ENCODE data around the gene ITGB1BP1. TPM values are rescaled to one million over a fixed set of nuclear protein-coding genes. Genes with fewer than 3 reads are reported as not detected.

The ITGB1BP1 gene
- total RNA-seq, 1 experiment from 2014 or later, result 93.1 TPM

DNA sequence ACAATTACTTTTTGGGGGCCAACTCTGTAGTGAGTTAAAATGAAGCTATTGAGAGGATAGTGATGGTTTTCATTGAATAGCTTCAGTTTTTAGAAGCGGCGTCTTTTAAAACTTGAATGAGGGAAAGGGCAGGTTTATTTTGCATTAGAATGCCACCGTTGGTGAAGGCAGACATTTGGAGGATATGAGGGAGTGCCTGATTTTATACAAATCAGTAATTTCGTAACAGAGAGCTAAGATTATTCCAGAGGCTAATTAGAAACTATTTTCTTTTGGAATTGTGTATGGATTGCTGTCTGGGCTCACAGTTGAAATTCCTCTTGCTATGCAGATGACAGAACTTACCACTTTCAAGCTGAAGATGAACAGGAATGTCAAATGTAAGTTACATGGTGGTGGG, 67.6 kb downstream of the ITGB1BP1 start:
- DNase-seq, result no peak
- Mint-ChIP-seq H3K4me1 (ENCODE audit: low read depth, unreplicated experiment) (no peaks in the 10 kb centered on the region), H3K9me3 (ENCODE audit: low read depth, unreplicated experiment) (no peaks in the 10 kb centered on the region), H3K27me3 (ENCODE audit: unreplicated experiment) (no peaks in the 10 kb centered on the region), H3K27ac (ENCODE audit: unreplicated experiment) (no peak overlapping the region), H3K4me3 (ENCODE audit: low read depth, unreplicated experiment) (no peak overlapping the region), H3K36me3 (ENCODE audit: insufficient read depth, unreplicated experiment) (peaks cover 49% of the 10 kb centered on the region)
- CTCF ChIA-PET, result no interaction called here
- TF ChIP-seq, protein P1, sequence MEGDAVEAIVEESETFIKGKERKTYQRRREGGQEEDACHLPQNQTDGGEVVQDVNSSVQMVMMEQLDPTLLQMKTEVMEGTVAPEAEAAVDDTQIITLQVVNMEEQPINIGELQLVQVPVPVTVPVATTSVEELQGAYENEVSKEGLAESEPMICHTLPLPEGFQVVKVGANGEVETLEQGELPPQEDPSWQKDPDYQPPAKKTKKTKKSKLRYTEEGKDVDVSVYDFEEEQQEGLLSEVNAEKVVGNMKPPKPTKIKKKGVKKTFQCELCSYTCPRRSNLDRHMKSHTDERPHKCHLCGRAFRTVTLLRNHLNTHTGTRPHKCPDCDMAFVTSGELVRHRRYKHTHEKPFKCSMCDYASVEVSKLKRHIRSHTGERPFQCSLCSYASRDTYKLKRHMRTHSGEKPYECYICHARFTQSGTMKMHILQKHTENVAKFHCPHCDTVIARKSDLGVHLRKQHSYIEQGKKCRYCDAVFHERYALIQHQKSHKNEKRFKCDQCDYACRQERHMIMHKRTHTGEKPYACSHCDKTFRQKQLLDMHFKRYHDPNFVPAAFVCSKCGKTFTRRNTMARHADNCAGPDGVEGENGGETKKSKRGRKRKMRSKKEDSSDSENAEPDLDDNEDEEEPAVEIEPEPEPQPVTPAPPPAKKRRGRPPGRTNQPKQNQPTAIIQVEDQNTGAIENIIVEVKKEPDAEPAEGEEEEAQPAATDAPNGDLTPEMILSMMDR (IDR thresholded peaks at IDR 0.05; ENCODE audit: unreplicated experiment), result no peak
- intact Hi-C loops (cut with micrococcal nuclease; ENCODE audit: unreplicated experiment), result no loop called here
- no TSS peak for BruUV-seq (replicated peaks)

DNA sequence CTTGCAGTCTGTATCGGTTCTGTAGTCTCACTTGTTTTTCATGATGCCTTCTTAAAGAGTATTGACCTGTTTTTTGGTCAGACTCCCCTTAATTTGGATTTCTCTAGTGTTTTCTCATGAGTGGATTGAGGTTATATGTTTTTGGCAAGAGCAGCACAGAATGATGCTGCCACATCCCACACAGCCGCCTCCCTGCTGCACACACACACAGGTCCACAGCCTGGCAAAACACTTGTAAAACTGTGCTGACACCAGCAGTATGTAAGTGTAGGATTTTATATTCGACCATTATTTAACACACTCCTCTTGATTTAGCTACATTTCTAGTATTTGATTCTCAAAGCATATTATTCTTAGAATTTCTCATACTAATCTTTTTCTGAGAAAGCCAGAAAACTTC, 68.1 kb downstream of the ITGB1BP1 start:
- no peaks in the 10 kb centered on the region for H3K4me1 Mint-ChIP-seq (ENCODE audit: low read depth, unreplicated experiment)
- no peak for DNase-seq
- no peaks in the 10 kb centered on the region for H3K27me3 Mint-ChIP-seq (ENCODE audit: unreplicated experiment)
- no peak overlapping the region for H3K27ac Mint-ChIP-seq (ENCODE audit: unreplicated experiment)
- CTCF ChIA-PET, result no interaction called here
- no peak overlapping the region for H3K4me3 Mint-ChIP-seq (ENCODE audit: low read depth, unreplicated experiment)
- TF ChIP-seq, protein P1 (IDR thresholded peaks at IDR 0.05; ENCODE audit: unreplicated experiment), result no peak
- H3K9me3 Mint-ChIP-seq (ENCODE audit: low read depth, unreplicated experiment), result no peaks in the 10 kb centered on the region
- BruUV-seq (replicated peaks), result no TSS peak
- peaks cover 52% of the 10 kb centered on the region for H3K36me3 Mint-ChIP-seq (ENCODE audit: insufficient read depth, unreplicated experiment)
- intact Hi-C loops (cut with micrococcal nuclease; ENCODE audit: unreplicated experiment), result no loop called here

DNA sequence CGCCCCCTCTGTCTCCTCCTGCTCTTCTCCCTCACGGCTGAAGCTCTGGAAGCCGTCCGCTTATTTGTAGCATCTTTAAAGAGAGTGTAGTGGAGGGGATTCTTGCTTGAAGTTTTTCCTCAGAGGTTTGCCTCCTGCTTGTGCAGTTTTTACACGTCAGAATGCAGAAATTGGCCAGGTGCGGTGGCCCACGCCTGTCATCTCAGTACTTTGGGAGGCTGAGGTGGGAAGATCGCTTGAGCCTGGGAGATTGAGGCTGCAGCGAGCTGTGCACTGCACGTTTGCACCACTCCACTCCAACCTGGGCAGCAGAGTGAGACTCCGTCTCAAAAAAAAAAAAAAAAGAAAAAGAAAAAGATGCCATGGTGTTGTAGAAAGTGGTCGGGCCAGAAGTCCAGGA, 69.0 kb downstream of the ITGB1BP1 start:
- Mint-ChIP-seq H3K27ac (ENCODE audit: unreplicated experiment) (no peak overlapping the region), H3K36me3 (ENCODE audit: insufficient read depth, unreplicated experiment) (peaks cover 58% of the 10 kb centered on the region), H3K4me3 (ENCODE audit: low read depth, unreplicated experiment) (no peak overlapping the region), H3K27me3 (ENCODE audit: unreplicated experiment) (no peaks in the 10 kb centered on the region), H3K4me1 (ENCODE audit: low read depth, unreplicated experiment) (no peaks in the 10 kb centered on the region), H3K9me3 (ENCODE audit: low read depth, unreplicated experiment) (no peaks in the 10 kb centered on the region)
- intact Hi-C loops (cut with micrococcal nuclease; ENCODE audit: unreplicated experiment), result no loop called here
- TF ChIP-seq, protein P1 (IDR thresholded peaks at IDR 0.05; ENCODE audit: unreplicated experiment), result no peak
- BruUV-seq (replicated peaks), result no TSS peak
- no peak for DNase-seq
- CTCF ChIA-PET, result no interaction called here

Other genes starting within 250 kb of the ITGB1BP1 start
- gene ASAP2, start 216.7 kb downstream of the ITGB1BP1 start, total RNA-seq (2022), result 75.1 and 78.6 TPM in 2 replicates
- gene CPSF3, start 126 bp upstream of the ITGB1BP1 start, total RNA-seq (2022), result 54.8 and 56.7 TPM in 2 replicates
- gene IAH1, start 51.0 kb upstream of the ITGB1BP1 start, total RNA-seq (2022), result 22.9 and 25.0 TPM in 2 replicates
- gene ADAM17, start 132.3 kb upstream of the ITGB1BP1 start, total RNA-seq (2022), result 53.5 and 54.2 TPM in 2 replicates
- 296 and 307 TPM in 2 replicates for gene YWHAQ, start 207.5 kb upstream of the ITGB1BP1 start, total RNA-seq (2022)